GM10248 (cell line): ENCODE data around the gene LPAR2.

Experiments
- CTCF ChIA-PET: fragments of 300-600 bp; sonication (Branson Sonifier 250); formaldehyde crosslinking; extraction: SDS; loops from one replicate; lab custom pipeline; 2021; ENCODE audit warnings: antibody characterized with exemption; lab: Yijun Ruan, JAX
- POLR2A ChIA-PET: fragments of 350-650 bp; sonication (Branson Sonifier 250); formaldehyde crosslinking; extraction: SDS; loops from one replicate; lab custom pipeline; 2020; ENCODE audit warnings: antibody characterized with exemption; lab: Yijun Ruan, JAX
- DNase-seq: peaks from one replicate; pipeline ENCODE4 v3.0.0; 2012; ENCODE audit errors: extremely low spot score
- CTCF ChIP-seq: IDR thresholded peaks from 2 replicates; pipeline ENCODE4 v1.5.1; 2012; ENCODE audit warnings: mild to moderate bottlenecking, low read depth; ENCODE audit errors: extremely low read depth, missing control alignments, control extremely low read depth

The LPAR2 gene

GRCh38 chr19:19597809-19598306, 30.2 kb downstream of the LPAR2 start:
- TF ChIP-seq CTCF = no peak
- POLR2A ChIA-PET = interaction anchor here (0.6 kb wide), 1 partner anchor 22 kb away, joined by 8 read pairs; no protein-coding TSS in a partner anchor
- CTCF ChIA-PET = interaction anchor here (0.7 to 2.0 kb wide), 5 partner anchors 12 to 44 kb away, joined by 3 to 11 read pairs (median 3); no protein-coding TSS in a partner anchor
- DNase-seq = peak; percentile 73

- TF ChIP-seq CTCF = no peak
- no peak for DNase-seq
- POLR2A ChIA-PET = interaction anchor here (0.7 kb wide), 1 partner anchor 27 kb away, joined by 3 read pairs; no protein-coding TSS in a partner anchor
- CTCF ChIA-PET = interaction anchor here (1.4 kb wide), 1 partner anchor 62 kb away, joined by 4 read pairs; no protein-coding TSS in a partner anchor
Measured at GRCh38 chr19:19595171-19595701, 32.8 kb downstream of the LPAR2 start.

- POLR2A ChIA-PET = interaction anchor here (0.6 to 0.7 kb wide), 2 partner anchors 28 to 69 kb away, joined by 3 read pairs; no protein-coding TSS in a partner anchor
- no peak for DNase-seq
- TF ChIP-seq CTCF = no peak
- CTCF ChIA-PET = no interaction called here
Measured at GRCh38 chr19:19594381-19594780, 33.6 kb downstream of the LPAR2 start.

GRCh38 chr19:19592690-19593089, 35.3 kb downstream of the LPAR2 start:
- POLR2A ChIA-PET = no interaction called here
- no peak for TF ChIP-seq CTCF
- no peak for DNase-seq
- CTCF ChIA-PET = interaction anchor here (1.3 to 2.0 kb wide), 3 partner anchors 13 to 61 kb away, joined by 3 to 7 read pairs (median 5); no protein-coding TSS in a partner anchor

- POLR2A ChIA-PET = no interaction called here
- DNase-seq = peak; percentile 82
- CTCF ChIA-PET = interaction anchor here (1.0 to 2.0 kb wide), 5 partner anchors 8 to 58 kb away, joined by 3 to 7 read pairs (median 4); no protein-coding TSS in a partner anchor
- TF ChIP-seq CTCF = no peak
Measured at GRCh38 chr19:19591133-19591825, 36.7 kb downstream of the LPAR2 start.

- POLR2A ChIA-PET = no interaction called here
- TF ChIP-seq CTCF = no peak
- CTCF ChIA-PET = interaction anchor here (2.6 kb wide), 1 partner anchor 34 kb away, joined by 8 read pairs; no protein-coding TSS in a partner anchor
- DNase-seq = no peak
Measured at GRCh38 chr19:19588546-19588945, 39.5 kb downstream of the LPAR2 start.
